ENCODE data around the gene HKDC1.
A peak's percentile ranks its signal among the peaks of the same experiment; 100 is the strongest.

Gene HKDC1

DNA sequence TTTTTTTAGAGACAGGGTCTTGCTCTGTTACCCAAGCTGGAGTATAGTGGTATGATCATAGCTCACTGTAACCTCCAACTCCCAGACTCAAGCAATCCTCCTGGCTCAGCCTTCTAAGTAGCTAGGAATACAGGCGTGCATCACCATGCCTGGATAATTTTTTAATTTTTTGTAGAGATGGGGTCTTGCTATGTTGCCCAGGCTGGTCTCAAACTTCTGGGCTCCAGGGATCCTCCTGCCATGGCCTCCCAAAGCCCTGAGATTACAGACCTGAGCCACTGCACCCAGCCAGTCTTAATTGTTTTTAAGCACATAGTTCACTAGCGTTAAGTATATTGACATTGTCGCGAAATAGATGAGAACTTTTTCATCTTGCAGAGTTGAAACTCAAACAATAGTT, 38.1 kb upstream of the HKDC1 start:
- H3K4me3 ChIP-seq: peak overlapping the region in 2 of 10 experiments; percentile 6 to 92; a peak in 2 of 20 replicates
- no peaks in the 10 kb centered on the region for H3K9me3 ChIP-seq (replicated peaks in 1 of 11)
- no peaks in the 10 kb centered on the region for H3K27me3 ChIP-seq
- H3K27ac ChIP-seq: no peak overlapping the region
- peak overlapping the region in 1 of 11 experiments; percentile 97; a peak in 2 of 22 replicates for H3K9ac ChIP-seq
- H3K36me3 ChIP-seq: peaks cover 33 to 52% (median 48%) of the 10 kb centered on the region in 11 experiments
- peaks cover 19 to 26% (median 23%) of the 10 kb centered on the region in 10 experiments for H3K4me1 ChIP-seq
- H3K4me2 ChIP-seq: peak overlapping the region in 8 of 11 experiments; percentile 80 to 97 (median 94); a peak in 11 of 22 replicates
- no peak for TF ChIP-seq Cebpa-rat (IDR thresholded peaks at IDR 0.05)
- H4K20me1 ChIP-seq: peaks cover 0 to 63% (median 54%) of the 10 kb centered on the region in 11 experiments; a peak in 16 of 22 replicates

DNA sequence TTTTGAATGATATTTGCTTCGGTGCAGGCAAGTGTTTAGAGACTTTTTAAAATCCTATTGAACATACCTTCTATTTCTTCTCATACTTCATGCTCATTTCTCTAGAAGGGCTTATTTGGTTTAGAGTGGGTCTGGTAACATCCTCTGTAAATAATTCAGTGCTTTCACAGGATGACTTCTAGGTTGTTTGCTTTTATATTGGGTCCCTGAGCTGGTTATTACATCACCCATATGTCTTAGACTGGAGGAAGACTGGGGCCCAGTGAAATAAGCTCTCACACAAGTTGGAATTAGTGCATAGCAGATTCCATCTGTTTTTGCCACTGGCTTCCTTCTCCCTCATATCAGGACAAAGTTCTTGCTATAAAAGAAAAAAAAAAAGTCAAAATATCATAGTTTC, 33.6 kb upstream of the HKDC1 start:
- Histone ChIP-seq H3K4me2 (no peak overlapping the region), H3K27ac (no peak overlapping the region), H3K9ac (no peak overlapping the region), H3K4me3 (no peak overlapping the region), H4K20me1 (peaks cover 0 to 90% (median 59%) of the 10 kb centered on the region in 11 experiments; a peak in 16 of 22 replicates), H3K4me1 (peaks cover 5 to 10% (median 7%) of the 10 kb centered on the region in 10 experiments), H3K36me3 (peaks cover 71 to 97% (median 92%) of the 10 kb centered on the region in 11 experiments), H3K9me3 (replicated peaks in 1 of 11) (no peaks in the 10 kb centered on the region), H3K27me3 (no peaks in the 10 kb centered on the region)
- no peak for TF ChIP-seq Cebpa-rat (IDR thresholded peaks at IDR 0.05)

DNA sequence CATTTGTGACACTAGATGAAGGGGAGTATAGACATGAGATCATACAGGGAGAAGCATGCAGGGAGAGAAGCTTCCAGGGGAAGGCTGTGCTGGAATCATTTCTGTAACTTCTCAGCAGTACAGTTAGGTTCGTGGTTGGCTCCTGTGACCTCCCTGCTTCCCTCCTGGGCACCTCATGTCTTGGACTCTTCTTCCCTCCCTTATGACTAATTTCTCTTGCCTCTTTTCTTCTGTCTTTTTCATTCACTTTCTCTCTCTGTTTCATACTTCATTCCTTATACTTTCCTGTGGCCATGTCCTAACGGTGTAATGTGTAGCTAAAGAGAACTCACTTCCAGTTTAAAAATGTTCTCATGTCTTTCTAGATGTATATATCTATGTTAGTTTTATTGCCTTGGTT, 19.1 kb upstream of the HKDC1 start:
- Histone ChIP-seq H3K27ac (no peak overlapping the region), H3K9ac (0 out of 22 replicates have a peak overlapping the region, but pooled peaks of 1 of the 11 experiments have one; percentile 2), H3K4me2 (no peak overlapping the region), H3K27me3 (no peaks in the 10 kb centered on the region), H3K36me3 (peaks cover 87 to 100% (median 98%) of the 10 kb centered on the region in 11 experiments), H4K20me1 (no peaks in the 10 kb centered on the region; a peak in 1 of 22 replicates), H3K4me3 (no peak overlapping the region), H3K9me3 (replicated peaks in 1 of 11) (no peaks in the 10 kb centered on the region), H3K4me1 (no peaks in the 10 kb centered on the region)
- no peak for TF ChIP-seq Cebpa-rat (IDR thresholded peaks at IDR 0.05)

DNA sequence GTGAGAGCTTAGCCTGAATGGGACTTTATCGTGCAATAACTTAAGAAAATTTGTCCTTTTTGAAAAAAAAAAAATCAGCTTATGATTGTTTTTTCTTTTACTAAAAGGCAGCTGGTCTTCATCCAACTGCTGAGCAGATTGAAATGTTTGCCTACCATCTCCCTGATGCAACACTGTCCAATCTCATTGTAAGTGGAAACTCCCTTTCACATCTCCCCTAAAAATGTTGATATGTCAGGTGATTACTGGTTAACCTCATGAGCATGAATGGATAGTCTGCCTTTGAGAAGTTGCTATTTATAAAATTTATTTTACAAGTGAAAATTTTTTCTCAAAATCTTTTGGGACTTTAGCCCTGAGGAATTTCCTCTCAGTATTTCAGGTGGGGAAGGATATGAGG, 17.8 kb upstream of the HKDC1 start:
- Histone ChIP-seq H3K9me3 (replicated peaks in 1 of 11) (no peaks in the 10 kb centered on the region), H3K4me1 (no peaks in the 10 kb centered on the region), H3K9ac (no peak overlapping the region), H3K4me3 (no peak overlapping the region), H3K4me2 (no peak overlapping the region), H3K27ac (no peak overlapping the region), H3K27me3 (no peaks in the 10 kb centered on the region), H4K20me1 (no peaks in the 10 kb centered on the region; a peak in 1 of 22 replicates), H3K36me3 (peaks cover 87 to 100% (median 98%) of the 10 kb centered on the region in 11 experiments)
- no peak for TF ChIP-seq Cebpa-rat (IDR thresholded peaks at IDR 0.05)

DNA sequence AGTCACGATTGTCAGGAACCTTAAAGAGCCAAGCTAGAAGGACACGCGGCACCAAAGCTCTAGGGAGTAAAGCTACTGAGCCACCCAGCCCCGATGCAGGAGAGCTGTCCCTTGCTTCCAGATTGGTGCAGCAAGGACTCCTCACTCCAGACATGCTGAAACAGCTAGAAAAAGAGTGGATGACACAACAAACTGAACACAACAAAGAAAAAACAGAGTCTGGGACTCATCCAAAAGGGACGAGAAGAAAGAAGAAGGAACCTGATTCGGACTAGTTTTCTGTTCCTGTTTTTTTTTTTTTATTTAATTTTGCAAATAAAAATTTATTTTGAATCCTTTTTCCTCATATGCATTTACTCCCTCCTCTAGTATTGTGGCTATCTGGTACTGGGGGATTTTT, 11.4 kb upstream of the HKDC1 start:
- H3K9ac ChIP-seq: no peak overlapping the region
- H3K27ac ChIP-seq: peak overlapping the region in 1 of 11 experiments; percentile 4; a peak in 1 of 22 replicates
- H3K4me2 ChIP-seq: peak overlapping the region in 3 of 11 experiments; percentile 4 to 59 (median 54); a peak in 4 of 22 replicates
- peaks cover 47 to 67% (median 59%) of the 10 kb centered on the region in 11 experiments for H3K36me3 ChIP-seq
- H4K20me1 ChIP-seq: peaks cover 0 to 5% (median 0%) of the 10 kb centered on the region in 11 experiments; a peak in 1 of 22 replicates
- H3K9me3 ChIP-seq (replicated peaks in 1 of 11): no peaks in the 10 kb centered on the region
- H3K4me3 ChIP-seq: no peak overlapping the region
- no peak for TF ChIP-seq Cebpa-rat (IDR thresholded peaks at IDR 0.05)
- peaks cover 0 to 25% (median 0%) of the 10 kb centered on the region in 10 experiments; a peak in 7 of 20 replicates for H3K4me1 ChIP-seq
- H3K27me3 ChIP-seq: no peaks in the 10 kb centered on the region

DNA sequence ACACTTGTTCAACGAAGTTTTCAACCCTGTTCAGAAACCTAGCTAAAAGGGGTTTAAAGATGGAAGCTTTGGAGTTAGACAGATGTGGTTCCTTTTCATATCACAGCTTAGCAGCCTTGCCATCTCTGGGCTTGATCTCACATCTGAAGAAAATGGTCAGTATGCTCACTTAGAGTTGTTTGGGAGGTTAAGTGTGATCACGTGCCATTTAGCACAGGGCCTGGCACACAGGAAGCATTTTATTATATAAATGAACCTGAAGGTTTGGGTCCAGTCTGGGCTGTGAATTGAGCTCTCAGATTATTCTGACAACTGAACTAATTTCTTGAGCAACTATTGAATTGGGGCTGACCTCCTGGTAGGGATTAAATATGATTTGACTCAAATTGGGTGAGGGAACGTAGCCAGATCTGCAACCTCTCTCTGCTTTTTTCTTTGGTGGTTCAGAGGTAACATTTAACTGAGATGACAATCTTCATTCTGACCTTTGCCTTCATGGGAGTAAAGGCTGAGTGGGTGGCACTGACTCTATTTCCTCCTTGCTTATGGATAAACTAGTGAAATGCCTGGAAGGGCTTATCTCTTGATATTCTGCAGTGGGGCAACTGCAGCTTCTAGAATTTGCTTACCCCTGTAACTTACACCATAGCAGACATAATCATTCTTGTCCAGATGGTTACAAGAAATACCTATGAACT, 10.2 kb upstream of the HKDC1 start:
- no peak for TF ChIP-seq Cebpa-rat (IDR thresholded peaks at IDR 0.05)
- peaks cover 0 to 30% (median 0%) of the 10 kb centered on the region in 10 experiments; a peak in 8 of 20 replicates for H3K4me1 ChIP-seq
- H3K4me2 ChIP-seq: no peak overlapping the region
- H3K27ac ChIP-seq: no peak overlapping the region
- no peak overlapping the region for H3K9ac ChIP-seq
- H3K4me3 ChIP-seq: no peak overlapping the region
- peaks cover 0 to 5% (median 0%) of the 10 kb centered on the region in 11 experiments; a peak in 1 of 22 replicates for H4K20me1 ChIP-seq
- peaks cover 0 to 9% (median 0%) of the 10 kb centered on the region in 11 experiments; a peak in 5 of 22 replicates for H3K9me3 ChIP-seq (replicated peaks in 1 of 11)
- H3K27me3 ChIP-seq: no peaks in the 10 kb centered on the region
- peaks cover 35 to 55% (median 47%) of the 10 kb centered on the region in 11 experiments for H3K36me3 ChIP-seq

DNA sequence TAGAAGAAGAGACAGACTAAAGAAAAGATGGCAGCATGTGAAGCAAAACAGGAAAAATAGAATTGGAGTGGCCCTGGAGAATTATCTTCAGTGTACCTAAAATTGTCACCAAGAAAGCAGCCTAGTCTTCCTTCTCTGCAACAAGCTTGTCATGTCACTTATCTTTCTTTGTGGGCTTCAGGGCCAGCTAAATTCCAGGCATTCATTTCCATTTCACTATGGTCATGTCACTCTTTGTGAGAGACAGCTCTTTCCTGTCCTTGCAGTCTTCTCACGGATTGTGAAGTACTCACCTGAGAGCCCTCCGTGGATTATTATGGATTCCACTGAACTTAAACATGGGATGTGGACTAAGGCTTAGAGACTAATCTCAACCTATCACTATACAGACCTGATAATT, 9.0 kb upstream of the HKDC1 start:
- H3K4me1 ChIP-seq: peaks cover 6 to 41% (median 8%) of the 10 kb centered on the region in 10 experiments; a peak in 17 of 20 replicates
- H3K9me3 ChIP-seq (replicated peaks in 1 of 11): peaks cover 0 to 11% (median 0%) of the 10 kb centered on the region in 11 experiments; a peak in 5 of 22 replicates
- no peak overlapping the region for H3K4me2 ChIP-seq
- H3K9ac ChIP-seq: no peak overlapping the region
- no peak overlapping the region for H3K27ac ChIP-seq
- H3K4me3 ChIP-seq: no peak overlapping the region
- TF ChIP-seq Cebpa-rat (IDR thresholded peaks at IDR 0.05): no peak
- peaks cover 0 to 5% (median 0%) of the 10 kb centered on the region in 11 experiments; a peak in 1 of 22 replicates for H4K20me1 ChIP-seq
- H3K27me3 ChIP-seq: no peaks in the 10 kb centered on the region
- H3K36me3 ChIP-seq: peaks cover 25 to 43% (median 37%) of the 10 kb centered on the region in 11 experiments

DNA sequence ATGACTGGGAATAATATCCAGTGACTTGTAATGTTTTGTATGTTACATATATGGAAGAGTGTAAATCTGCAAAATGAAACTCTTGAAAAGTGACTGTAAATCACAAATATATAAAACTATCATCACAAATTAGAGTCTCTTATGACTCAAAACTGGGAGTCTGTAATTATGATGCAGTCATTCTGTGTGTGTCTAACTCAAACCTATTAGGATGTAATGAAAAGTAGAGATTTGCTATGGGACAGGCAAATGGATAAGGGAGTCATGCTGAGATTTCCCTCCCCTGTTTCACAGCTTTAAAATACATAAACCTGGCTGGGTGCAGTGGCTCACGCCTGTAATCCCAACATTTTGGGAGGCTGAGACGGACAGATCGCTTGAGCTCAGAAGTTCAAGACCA, 8.6 kb upstream of the HKDC1 start:
- Histone ChIP-seq H3K27me3 (no peaks in the 10 kb centered on the region), H3K27ac (no peak overlapping the region), H3K9ac (no peak overlapping the region), H3K36me3 (peaks cover 21 to 39% (median 32%) of the 10 kb centered on the region in 11 experiments), H3K4me2 (no peak overlapping the region), H3K4me1 (peaks cover 6 to 45% (median 8%) of the 10 kb centered on the region in 10 experiments; a peak in 17 of 20 replicates), H3K4me3 (no peak overlapping the region), H4K20me1 (peaks cover 0 to 5% (median 0%) of the 10 kb centered on the region in 11 experiments; a peak in 1 of 22 replicates), H3K9me3 (replicated peaks in 1 of 11) (peaks cover 0 to 11% (median 0%) of the 10 kb centered on the region in 11 experiments; a peak in 5 of 22 replicates)
- no peak for TF ChIP-seq Cebpa-rat (IDR thresholded peaks at IDR 0.05)
